ENCODE results near the gene RPS16. TPM values are rescaled to one million over a fixed set of nuclear protein-coding genes. Genes with fewer than 3 reads are reported as not detected.

RPS16 gene
- total and polyA plus RNA-seq, 9 donors: 2,348 to 7,403 (median 4,531) TPM

DNA sequence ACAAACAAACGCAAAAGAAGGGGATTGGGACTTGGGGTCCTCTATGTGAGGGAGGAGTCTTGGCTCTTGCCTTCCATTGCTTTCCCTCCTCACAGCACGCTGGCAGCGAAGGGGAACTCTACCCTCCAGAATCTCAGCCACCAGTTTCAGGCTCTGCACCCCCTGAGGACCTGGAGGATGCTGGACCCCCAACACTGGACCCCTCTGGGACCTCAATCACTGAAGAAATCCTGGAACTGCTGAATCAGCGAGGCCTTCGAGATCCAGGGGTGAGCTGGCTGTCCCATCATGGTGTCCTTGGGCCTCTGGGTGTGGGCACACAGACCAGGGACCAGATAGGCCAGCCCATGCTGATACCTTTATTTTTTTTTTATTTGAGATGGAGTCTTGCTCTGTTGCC, 13.7 kb downstream of the RPS16 start:
- no peaks in the 10 kb centered on the region for H3K4me1 ChIP-seq (ENCODE audit: insufficient read depth)
- H3K4me3 ChIP-seq: no peak overlapping the region
- intact Hi-C loops (cut with DNase I): no loop called here
- no peak for DNase-seq
- TF ChIP-seq, protein P1, sequence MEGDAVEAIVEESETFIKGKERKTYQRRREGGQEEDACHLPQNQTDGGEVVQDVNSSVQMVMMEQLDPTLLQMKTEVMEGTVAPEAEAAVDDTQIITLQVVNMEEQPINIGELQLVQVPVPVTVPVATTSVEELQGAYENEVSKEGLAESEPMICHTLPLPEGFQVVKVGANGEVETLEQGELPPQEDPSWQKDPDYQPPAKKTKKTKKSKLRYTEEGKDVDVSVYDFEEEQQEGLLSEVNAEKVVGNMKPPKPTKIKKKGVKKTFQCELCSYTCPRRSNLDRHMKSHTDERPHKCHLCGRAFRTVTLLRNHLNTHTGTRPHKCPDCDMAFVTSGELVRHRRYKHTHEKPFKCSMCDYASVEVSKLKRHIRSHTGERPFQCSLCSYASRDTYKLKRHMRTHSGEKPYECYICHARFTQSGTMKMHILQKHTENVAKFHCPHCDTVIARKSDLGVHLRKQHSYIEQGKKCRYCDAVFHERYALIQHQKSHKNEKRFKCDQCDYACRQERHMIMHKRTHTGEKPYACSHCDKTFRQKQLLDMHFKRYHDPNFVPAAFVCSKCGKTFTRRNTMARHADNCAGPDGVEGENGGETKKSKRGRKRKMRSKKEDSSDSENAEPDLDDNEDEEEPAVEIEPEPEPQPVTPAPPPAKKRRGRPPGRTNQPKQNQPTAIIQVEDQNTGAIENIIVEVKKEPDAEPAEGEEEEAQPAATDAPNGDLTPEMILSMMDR (IDR thresholded peaks at IDR 0.05): no peak
- no peaks in the 10 kb centered on the region for H3K36me3 ChIP-seq
- H3K27ac ChIP-seq: no peak overlapping the region
- H3K27me3 ChIP-seq: no peaks in the 10 kb centered on the region
- H3K9me3 ChIP-seq: no peaks in the 10 kb centered on the region
- 85% methylated on average over 5 of the region's 5 CpGs for WGBS, 3 donors

GRCh38 chr19:39420769-39421168, 15.0 kb downstream of the RPS16 start:
- no peak overlapping the region for H3K27ac ChIP-seq
- 87 to 91% (median 90%) methylated on average over 15 of the region's 15 CpGs for WGBS, 3 donors

DNA sequence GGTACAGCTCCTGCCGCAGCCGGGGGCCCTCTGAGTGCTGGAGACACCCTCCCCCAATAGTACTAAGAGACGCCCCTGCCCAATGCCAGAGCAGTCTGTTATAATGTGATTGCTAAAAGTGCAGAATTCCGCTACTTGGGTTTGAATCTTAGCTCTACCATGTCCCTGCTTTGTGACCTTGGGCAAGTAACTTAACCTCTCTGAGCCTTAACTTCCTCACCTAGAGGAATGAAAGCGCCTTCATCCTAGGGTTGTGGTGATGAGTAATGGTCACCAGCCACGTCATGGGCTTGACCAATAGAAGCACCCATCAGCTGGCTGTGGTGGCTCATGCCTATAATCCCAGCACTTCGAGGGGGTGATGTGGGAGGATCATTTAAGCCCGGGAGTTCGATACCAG, 16.7 kb downstream of the RPS16 start:
- H3K27ac ChIP-seq: no peak overlapping the region
- H3K27me3 ChIP-seq: no peaks in the 10 kb centered on the region
- H3K36me3 ChIP-seq: no peaks in the 10 kb centered on the region
- WGBS, 3 donors: 79 to 92% (median 84%) methylated on average over 9 of the region's 9 CpGs
- no peak for DNase-seq
- intact Hi-C loops (cut with DNase I): no loop called here
- TF ChIP-seq, protein P1 (IDR thresholded peaks at IDR 0.05): no peak
- TF ChIP-seq POLR2A (IDR thresholded peaks at IDR 0.05) (no peak), EP300 (IDR thresholded peaks at IDR 0.05) (no peak)
- no peak overlapping the region for H3K4me3 ChIP-seq
- peaks cover 18% of the 10 kb centered on the region for H3K4me1 ChIP-seq (ENCODE audit: insufficient read depth)
- H3K9me3 ChIP-seq: no peaks in the 10 kb centered on the region

More at GRCh38 chr19:39420769-39421168, 15.0 kb downstream of the RPS16 start:
- Histone ChIP-seq H3K9me3 (no peaks in the 10 kb centered on the region), H3K4me3 (no peak overlapping the region), H3K4me1 (ENCODE audit: insufficient read depth) (peaks cover 3% of the 10 kb centered on the region), H3K27me3 (no peaks in the 10 kb centered on the region), H3K36me3 (no peaks in the 10 kb centered on the region)
- intact Hi-C loops (cut with DNase I): no loop called here
- no peak for DNase-seq
- TF ChIP-seq EP300 (IDR thresholded peaks at IDR 0.05): no peak
- TF ChIP-seq POLR2A (IDR thresholded peaks at IDR 0.05): no peak
- TF ChIP-seq, protein P1 (IDR thresholded peaks at IDR 0.05): no peak

GRCh38 chr19:39417463-39418181, 18.1 kb downstream of the RPS16 start:
- Histone ChIP-seq H3K4me3 (no peak overlapping the region), H3K27me3 (no peaks in the 10 kb centered on the region), H3K4me1 (ENCODE audit: insufficient read depth) (peaks cover 18% of the 10 kb centered on the region), H3K27ac (no peak overlapping the region), H3K9me3 (no peaks in the 10 kb centered on the region), H3K36me3 (no peaks in the 10 kb centered on the region)
- TF ChIP-seq, protein P1 (IDR thresholded peaks at IDR 0.05): no peak
- TF ChIP-seq POLR2A (IDR thresholded peaks at IDR 0.05) (no peak), EP300 (IDR thresholded peaks at IDR 0.05) (no peak)
- intact Hi-C loops (cut with DNase I): no loop called here
- peak in 1 of 5 donors; percentile 38 for DNase-seq
- WGBS, 3 donors: 87 to 91% (median 90%) methylated on average over 30 of the region's 30 CpGs
